K562 (cell line): ENCODE measurements around the gene SOAT2. TPM values are rescaled to one million over a fixed set of nuclear protein-coding genes. Genes with fewer than 3 reads are reported as not detected.

Experiments
- CBFA2T3 ChIP-seq: fragments of 450-650 bp; IDR thresholded peaks from 2 replicates; pipeline ENCODE4 v1.6.1; 2017
- COPS2 ChIP-seq: fragments of 450-650 bp; conservative IDR thresholded peaks from 2 replicates; pipeline ENCODE4 v1.6.1; 2016; ENCODE audit warnings: mild to moderate bottlenecking, moderate library complexity
- CTCFL ChIP-seq: IDR thresholded peaks from 2 replicates; pipeline ENCODE4 v1.6.1; 2011; ENCODE audit warnings: borderline replicate concordance, low read depth, mild to moderate bottlenecking, moderate library complexity, low read length; ENCODE audit not compliant: insufficient read depth, poor library complexity, severe bottlenecking
- DPF2 ChIP-seq: fragments of 450-650 bp; IDR thresholded peaks from 2 replicates; pipeline ENCODE4 v1.6.1; 2016
- ETV5 ChIP-seq: sonication (generic); formaldehyde crosslinking; IDR thresholded peaks from 2 replicates; pipeline ENCODE4 v1.4.0; 2020; ENCODE audit warnings: low read depth, mild to moderate bottlenecking, missing genetic modification reagents
- GATAD2A ChIP-seq: fragments of 450-650 bp; IDR thresholded peaks from 2 replicates; pipeline ENCODE4 v1.6.1; 2017
- HMG20A ChIP-seq: fragments of 450-650 bp; formaldehyde crosslinking; conservative IDR thresholded peaks from 2 replicates; pipeline ENCODE4 v1.4.0; 2020; ENCODE audit warnings: mild to moderate bottlenecking, mixed read lengths
- MBD2 ChIP-seq: sonication (generic); IDR thresholded peaks from 2 replicates; pipeline ENCODE4 v1.6.1; 2016; ENCODE audit warnings: low read depth, borderline replicate concordance
- MIER1 ChIP-seq: fragments of 450-650 bp; IDR thresholded peaks from 2 replicates; pipeline ENCODE4 v1.6.1; 2016; ENCODE audit warnings: antibody characterized with exemption, mild to moderate bottlenecking, low read depth
- SMARCA4 ChIP-seq: fragments of 450-650 bp; IDR thresholded peaks from 2 replicates; pipeline ENCODE4 v1.6.1; 2016
- SMARCE1 ChIP-seq: fragments of 450-650 bp; IDR thresholded peaks from 2 replicates; pipeline ENCODE4 v1.7.1; 2016; ENCODE audit warnings: mild to moderate bottlenecking
- TCF3 ChIP-seq: sonication (generic); formaldehyde crosslinking; IDR thresholded peaks from 2 replicates; pipeline ENCODE4 v1.4.0; 2020; ENCODE audit warnings: mild to moderate bottlenecking, missing genetic modification reagents
- VEZF1 ChIP-seq: fragments of 200-800 bp; sonication (Bioruptor generic); IDR thresholded peaks from 2 replicates; pipeline ENCODE4 v1.6.1; 2017; ENCODE audit warnings: missing genetic modification characterization, missing compliant biosample characterization
- ZBTB2 ChIP-seq: fragments of 450-650 bp; IDR thresholded peaks from 2 replicates; pipeline ENCODE4 v1.6.1; 2016; ENCODE audit warnings: antibody characterized with exemption
- ZNF589 ChIP-seq: fragments of 200-800 bp; sonication (Bioruptor generic); IDR thresholded peaks from 2 replicates; pipeline ENCODE4 v1.6.1; 2016; ENCODE audit warnings: low read depth, missing genetic modification characterization, missing compliant biosample characterization
- ZNF592 ChIP-seq: fragments of 450-650 bp; IDR thresholded peaks from 2 replicates; pipeline ENCODE4 v1.6.1; 2017; ENCODE audit warnings: antibody characterized with exemption, mild to moderate bottlenecking
- polyA plus RNA-seq, 8 experiments: library from polyadenylated mRNA; depleted of rRNA in 4 of 8; stranded (reverse) in 5 of 8; unstranded in 3 of 8; fragments of >200 nt; fragmentation: Nextera tagmentation in 2 of 8; fragmentation: Illumina TruSeq in 1 of 8; extraction: Ambion mirVana in 2 of 8; extraction: Trizol in 1 of 8; gene quantifications; 2 replicates each; pipeline versions ENCODE4 v1.2.1 to v1.2.3, GENCODE V29; 2011 to 2014; ENCODE audit warnings: inconsistent platforms in 1 of 8, missing spikeins in 1 of 8
- total RNA-seq, 7 experiments: library from RNA; depleted of rRNA in 6 of 7; stranded (reverse); fragments of >200 nt in 6 of 7; fragmentation: Illumina TruSeq in 2 of 7; extraction: Trizol in 2 of 7; gene quantifications; 2 replicates each; pipeline versions ENCODE4 v1.2.1 to v1.2.3, GENCODE V29; 2011 to 2021; ENCODE audit warnings: low replicate concordance in 1 of 7

Gene SOAT2
- total and polyA plus RNA-seq, 9 of the 15 experiments (the other 6 are each of a cell fraction or from before 2014, with no cell fraction given): 0.04 TPM; not detected in 8

GRCh38 chr12:53071591-53072551 is 31.4 kb upstream of the SOAT2 start (continued):
- TF ChIP-seq CTCFL: peak; percentile 76
- peak; percentile 50; the same call in 1 of the 2 replicates for TF ChIP-seq DPF2
- TF ChIP-seq TCF3 (CRISPR knock-in tag): 0 out of 2 replicates have a peak, but pooled peaks have one; percentile 10
- TF ChIP-seq ETV5: peak; percentile 45; the same call in 1 of the 2 replicates
- no peak for TF ChIP-seq COPS2
- TF ChIP-seq SMARCE1: peak; percentile 34; the same call in 1 of the 2 replicates
- no peak for TF ChIP-seq MBD2
- TF ChIP-seq VEZF1: peak; percentile 37; the same call in 1 of the 2 replicates
- peak; percentile 51; the same call in 1 of the 2 replicates for TF ChIP-seq GATAD2A
- no peak for TF ChIP-seq SMARCA4
- no peak for TF ChIP-seq ZNF589 (CRISPR knock-in tag)
- TF ChIP-seq CBFA2T3: peak; percentile 53
- TF ChIP-seq ZBTB2: 0 out of 2 replicates have a peak, but pooled peaks have one; percentile 46
- no peak for TF ChIP-seq MIER1
- peak; percentile 46; the same call in 1 of the 2 replicates for TF ChIP-seq ZNF592
- TF ChIP-seq HMG20A: no peak
